NB4 (cell line): Measurements from ENCODE around the gene RIC8B.

ENCODE experiments used
- DNase-seq: peaks from one replicate; pipeline ENCODE4 v3.0.0; 2010; ENCODE audit warnings: low read depth
- H3K4me3 ChIP-seq: one replicate; pipeline ENCODE4 v1.5.1; 2011; ENCODE audit warnings: mild to moderate bottlenecking, low read depth, low read length, moderate library complexity
- MYC ChIP-seq: IDR thresholded peaks from 2 replicates; pipeline ENCODE4 v1.6.1; 2011; ENCODE audit warnings: low read depth, low read length
- POLR2A ChIP-seq: IDR thresholded peaks from 2 replicates; pipeline ENCODE4 v1.6.1; 2011; ENCODE audit warnings: mild to moderate bottlenecking; ENCODE audit not compliant: insufficient read length; ENCODE audit errors: extremely low read depth
- TF ChIP-seq, protein P1 (sequence below): IDR thresholded peaks from one replicate; pipeline ENCODE4 v1.5.1; 2012; ENCODE audit warnings: low read depth, low read length
- TF ChIP-seq, protein P2 (sequence below): IDR thresholded peaks from 2 replicates; pipeline ENCODE4 v1.6.1; 2011; ENCODE audit warnings: low read depth, low read length

Gene RIC8B

DNA sequence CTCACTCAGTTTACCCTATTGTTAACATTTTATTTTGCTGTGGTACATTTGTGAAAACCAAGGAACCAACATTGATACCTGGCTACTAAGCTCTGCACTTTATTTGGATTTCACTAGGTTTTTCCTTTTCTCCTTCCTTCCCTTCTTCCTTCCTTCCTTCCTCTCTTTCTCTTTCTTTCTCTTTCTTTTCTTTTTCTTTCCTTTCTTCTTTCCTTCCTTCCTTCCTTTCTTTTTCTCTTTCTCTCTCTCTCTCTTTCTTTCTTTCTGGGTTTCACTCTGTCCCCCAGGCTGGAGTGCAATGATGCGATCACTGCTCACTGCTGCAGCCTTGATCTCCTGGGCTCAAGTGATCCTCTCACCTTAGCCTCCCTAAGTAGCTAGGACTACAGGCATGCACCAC lies 152.2 kb downstream of the RIC8B start:
- no peak overlapping the region for H3K4me3 ChIP-seq
- DNase-seq: no peak
- TF ChIP-seq MYC (no peak), POLR2A (no peak)
- TF ChIP-seq, protein P1, sequence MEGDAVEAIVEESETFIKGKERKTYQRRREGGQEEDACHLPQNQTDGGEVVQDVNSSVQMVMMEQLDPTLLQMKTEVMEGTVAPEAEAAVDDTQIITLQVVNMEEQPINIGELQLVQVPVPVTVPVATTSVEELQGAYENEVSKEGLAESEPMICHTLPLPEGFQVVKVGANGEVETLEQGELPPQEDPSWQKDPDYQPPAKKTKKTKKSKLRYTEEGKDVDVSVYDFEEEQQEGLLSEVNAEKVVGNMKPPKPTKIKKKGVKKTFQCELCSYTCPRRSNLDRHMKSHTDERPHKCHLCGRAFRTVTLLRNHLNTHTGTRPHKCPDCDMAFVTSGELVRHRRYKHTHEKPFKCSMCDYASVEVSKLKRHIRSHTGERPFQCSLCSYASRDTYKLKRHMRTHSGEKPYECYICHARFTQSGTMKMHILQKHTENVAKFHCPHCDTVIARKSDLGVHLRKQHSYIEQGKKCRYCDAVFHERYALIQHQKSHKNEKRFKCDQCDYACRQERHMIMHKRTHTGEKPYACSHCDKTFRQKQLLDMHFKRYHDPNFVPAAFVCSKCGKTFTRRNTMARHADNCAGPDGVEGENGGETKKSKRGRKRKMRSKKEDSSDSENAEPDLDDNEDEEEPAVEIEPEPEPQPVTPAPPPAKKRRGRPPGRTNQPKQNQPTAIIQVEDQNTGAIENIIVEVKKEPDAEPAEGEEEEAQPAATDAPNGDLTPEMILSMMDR: no peak
- TF ChIP-seq, protein P2, sequence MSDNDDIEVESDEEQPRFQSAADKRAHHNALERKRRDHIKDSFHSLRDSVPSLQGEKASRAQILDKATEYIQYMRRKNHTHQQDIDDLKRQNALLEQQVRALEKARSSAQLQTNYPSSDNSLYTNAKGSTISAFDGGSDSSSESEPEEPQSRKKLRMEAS: no peak

DNA sequence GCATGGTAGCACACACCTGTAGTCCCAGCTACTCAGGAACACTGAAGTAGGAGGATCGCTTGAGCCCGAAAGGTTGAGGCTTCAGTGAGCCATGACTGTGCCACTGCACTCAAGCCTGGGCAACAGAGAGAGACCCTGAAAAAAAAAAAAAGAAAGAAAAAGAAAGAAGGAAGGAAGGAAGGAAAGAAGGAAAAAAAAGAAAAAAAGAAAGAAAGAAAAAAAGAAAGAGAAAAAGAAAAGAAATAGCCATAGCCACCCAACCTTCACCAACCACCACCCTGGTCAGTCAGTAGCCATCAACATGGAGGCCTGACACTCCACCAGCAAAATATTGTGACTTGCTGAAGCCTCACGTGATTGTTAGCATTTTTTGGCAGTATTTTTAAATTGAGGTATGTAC lies 159.8 kb downstream of the RIC8B start:
- DNase-seq: no peak
- H3K4me3 ChIP-seq: no peak overlapping the region
- TF ChIP-seq, protein P1: no peak
- no peak for TF ChIP-seq POLR2A
- TF ChIP-seq, protein P2: no peak
- TF ChIP-seq MYC: no peak
